ENCODE measurements around the gene GSTK1.

Gene GSTK1

GRCh38 chr7:143303733-143304132 is 40.5 kb downstream of the GSTK1 start:
- H2AFZ ChIP-seq (ENCODE audit: low read length), result no peak overlapping the region
- no peak overlapping the region for H3K9ac ChIP-seq (ENCODE audit: low read depth, low read length, poor library complexity, severe bottlenecking)
- H4K20me1 ChIP-seq (ENCODE audit: insufficient read depth, low read length, poor library complexity, severe bottlenecking), result peaks cover 9% of the 10 kb centered on the region
- H3K79me2 ChIP-seq (ENCODE audit: insufficient read depth, low read length), result peaks cover 10% of the 10 kb centered on the region; the same call in 1 of the 2 replicates
- no peaks in the 10 kb centered on the region for H3K27me3 ChIP-seq (ENCODE audit: insufficient read depth, low read length, poor library complexity, severe bottlenecking)
- TF ChIP-seq CTCF (conservative IDR thresholded peaks at IDR 0.05; ENCODE audit: low read length) (no peak), EZH2phosphoT487 (IDR thresholded peaks at IDR 0.05; ENCODE audit: borderline replicate concordance) (no peak)
- peaks cover 87% of the 10 kb centered on the region for H3K36me3 ChIP-seq (ENCODE audit: insufficient read depth, low read length)
- H3K4me3 ChIP-seq (ENCODE audit: low read length, poor library complexity, severe bottlenecking), result no peak overlapping the region
- H3K9me2 ChIP-seq (replicated peaks; ENCODE audit: low read depth, low read length), result no peaks in the 10 kb centered on the region
- H3K4me1 ChIP-seq (ENCODE audit: insufficient read depth, low read length, poor library complexity, severe bottlenecking), result no peaks in the 10 kb centered on the region
- no peaks in the 10 kb centered on the region for H3F3A ChIP-seq (ENCODE audit: low read depth)
- no peak overlapping the region for H3K4me2 ChIP-seq (ENCODE audit: low read depth, low read length, poor library complexity, severe bottlenecking)
- no peaks in the 10 kb centered on the region for H3K9me3 ChIP-seq (ENCODE audit: insufficient read depth, low read depth, low read length)

DNA sequence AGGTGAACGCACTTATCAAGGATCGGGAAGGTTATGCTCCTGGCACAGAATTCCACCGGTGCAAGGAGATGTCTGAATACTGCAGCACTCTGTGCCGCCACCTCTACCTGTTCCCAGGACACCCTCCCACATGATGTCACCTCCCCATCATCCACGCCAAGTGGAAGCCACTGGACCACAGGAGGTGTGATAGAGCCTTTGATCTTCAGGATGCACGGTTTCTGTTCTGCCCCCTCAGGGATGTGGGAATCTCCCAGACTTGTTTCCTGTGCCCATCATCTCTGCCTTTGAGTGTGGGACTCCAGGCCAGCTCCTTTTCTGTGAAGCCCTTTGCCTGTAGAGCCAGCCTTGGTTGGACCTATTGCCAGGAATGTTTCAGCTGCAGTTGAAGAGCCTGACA is 41.7 kb downstream of the GSTK1 start:
- H3K27me3 ChIP-seq (ENCODE audit: insufficient read depth, low read length, poor library complexity, severe bottlenecking), result no peaks in the 10 kb centered on the region
- no peak for TF ChIP-seq EZH2phosphoT487 (IDR thresholded peaks at IDR 0.05; ENCODE audit: borderline replicate concordance)
- no peak for TF ChIP-seq CTCF (conservative IDR thresholded peaks at IDR 0.05; ENCODE audit: low read length)
- H3K9ac ChIP-seq (ENCODE audit: low read depth, low read length, poor library complexity, severe bottlenecking), result no peak overlapping the region
- no peak overlapping the region for H3K4me2 ChIP-seq (ENCODE audit: low read depth, low read length, poor library complexity, severe bottlenecking)
- no peaks in the 10 kb centered on the region for H3K4me1 ChIP-seq (ENCODE audit: insufficient read depth, low read length, poor library complexity, severe bottlenecking)
- no peaks in the 10 kb centered on the region for H3K9me3 ChIP-seq (ENCODE audit: insufficient read depth, low read depth, low read length)
- H3F3A ChIP-seq (ENCODE audit: low read depth), result no peaks in the 10 kb centered on the region
- no peak overlapping the region for H3K4me3 ChIP-seq (ENCODE audit: low read length, poor library complexity, severe bottlenecking)
- peaks cover 75% of the 10 kb centered on the region for H3K36me3 ChIP-seq (ENCODE audit: insufficient read depth, low read length)
- H3K79me2 ChIP-seq (ENCODE audit: insufficient read depth, low read length), result peaks cover 10% of the 10 kb centered on the region; the same call in 1 of the 2 replicates
- H4K20me1 ChIP-seq (ENCODE audit: insufficient read depth, low read length, poor library complexity, severe bottlenecking), result peaks cover 9% of the 10 kb centered on the region
- no peaks in the 10 kb centered on the region for H3K9me2 ChIP-seq (replicated peaks; ENCODE audit: low read depth, low read length)
- no peak overlapping the region for H2AFZ ChIP-seq (ENCODE audit: low read length)

DNA sequence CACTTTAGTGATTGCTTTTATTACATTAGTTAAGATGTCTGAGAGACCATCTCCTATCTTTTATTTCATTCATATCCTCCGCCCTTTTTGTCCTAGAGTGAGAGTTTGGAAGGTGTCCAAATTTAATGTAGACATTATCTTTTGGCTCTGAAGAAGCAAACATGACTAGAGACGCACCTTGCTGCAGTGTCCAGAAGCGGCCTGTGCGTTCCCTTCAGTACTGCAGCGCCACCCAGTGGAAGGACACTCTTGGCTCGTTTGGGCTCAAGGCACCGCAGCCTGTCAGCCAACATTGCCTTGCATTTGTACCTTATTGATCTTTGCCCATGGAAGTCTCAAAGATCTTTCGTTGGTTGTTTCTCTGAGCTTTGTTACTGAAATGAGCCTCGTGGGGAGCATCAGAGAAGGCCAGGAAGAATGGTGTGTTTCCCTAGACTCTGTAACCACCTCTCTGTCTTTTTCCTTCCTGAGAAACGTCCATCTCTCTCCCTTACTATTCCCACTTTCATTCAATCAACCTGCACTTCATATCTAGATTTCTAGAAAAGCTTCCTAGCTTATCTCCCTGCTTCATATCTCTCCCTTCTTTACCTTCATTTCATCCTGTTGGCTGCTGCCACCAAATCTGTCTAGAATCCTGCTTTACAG is 42.3 kb downstream of the GSTK1 start:
- Histone ChIP-seq H3K9me3 (ENCODE audit: insufficient read depth, low read depth, low read length) (no peaks in the 10 kb centered on the region), H3K36me3 (ENCODE audit: insufficient read depth, low read length) (peaks cover 69% of the 10 kb centered on the region), H2AFZ (ENCODE audit: low read length) (no peak overlapping the region), H3K4me2 (ENCODE audit: low read depth, low read length, poor library complexity, severe bottlenecking) (no peak overlapping the region), H3K27me3 (ENCODE audit: insufficient read depth, low read length, poor library complexity, severe bottlenecking) (no peaks in the 10 kb centered on the region), H3K4me3 (ENCODE audit: low read length, poor library complexity, severe bottlenecking) (no peak overlapping the region), H3F3A (ENCODE audit: low read depth) (no peaks in the 10 kb centered on the region), H4K20me1 (ENCODE audit: insufficient read depth, low read length, poor library complexity, severe bottlenecking) (peaks cover 6% of the 10 kb centered on the region), H3K79me2 (ENCODE audit: insufficient read depth, low read length) (peaks cover 10% of the 10 kb centered on the region; the same call in 1 of the 2 replicates), H3K9me2 (replicated peaks; ENCODE audit: low read depth, low read length) (no peaks in the 10 kb centered on the region), H3K9ac (ENCODE audit: low read depth, low read length, poor library complexity, severe bottlenecking) (no peak overlapping the region), H3K4me1 (ENCODE audit: insufficient read depth, low read length, poor library complexity, severe bottlenecking) (peaks cover 3% of the 10 kb centered on the region)
- no peak for TF ChIP-seq EZH2phosphoT487 (IDR thresholded peaks at IDR 0.05; ENCODE audit: borderline replicate concordance)
- TF ChIP-seq CTCF (conservative IDR thresholded peaks at IDR 0.05; ENCODE audit: low read length), result peak; percentile 92
